WTC11 (cell line): ENCODE measurements around the gene RSPO4.

Experiments
- ATF6 ChIP-seq: sonication (generic); formaldehyde crosslinking; IDR thresholded peaks from 2 replicates; pipeline ENCODE4 v1.8.1; 2023; ENCODE audit warnings: mild to moderate bottlenecking, missing genetic modification reagents
- CREM ChIP-seq: sonication (generic); formaldehyde crosslinking; IDR thresholded peaks from 2 replicates; pipeline ENCODE4 v1.8.1; 2022; ENCODE audit warnings: mild to moderate bottlenecking, missing genetic modification reagents, moderate library complexity
- CTCF ChIP-seq: fragments of 200-600 bp; IDR thresholded peaks from 2 replicates; pipeline ENCODE4 v1.8.0; 2022; ENCODE audit warnings: antibody characterized with exemption
- FOXP1 ChIP-seq: sonication (generic); formaldehyde crosslinking; IDR thresholded peaks from 2 replicates; pipeline ENCODE4 v1.8.0; 2022; ENCODE audit warnings: missing genetic modification reagents, mild to moderate bottlenecking, moderate library complexity, borderline replicate concordance
- TP53 ChIP-seq: sonication (generic); formaldehyde crosslinking; IDR thresholded peaks from 2 replicates; pipeline ENCODE4 v1.8.1; 2023; ENCODE audit warnings: mild to moderate bottlenecking, missing genetic modification reagents
- USF1 ChIP-seq: sonication (generic); formaldehyde crosslinking; IDR thresholded peaks from 2 replicates; pipeline ENCODE4 v1.8.0; 2022; ENCODE audit warnings: mild to moderate bottlenecking, missing genetic modification reagents
- USF2 ChIP-seq: sonication (generic); formaldehyde crosslinking; IDR thresholded peaks from 2 replicates; pipeline ENCODE4 v1.8.1; 2023; ENCODE audit warnings: mild to moderate bottlenecking, missing genetic modification reagents, moderate library complexity

- TF ChIP-seq TP53 (CRISPR knock-in tag) = no peak
- no peak for TF ChIP-seq CTCF
- no peak for TF ChIP-seq USF2 (CRISPR knock-in tag)
- no peak for TF ChIP-seq ATF6 (CRISPR knock-in tag)
- no peak for TF ChIP-seq FOXP1 (CRISPR knock-in tag)
- TF ChIP-seq USF1 (CRISPR knock-in tag) = no peak
- TF ChIP-seq CREM (CRISPR knock-in tag) = no peak
Measured at GRCh38 chr20:910132-910869, 91.8 kb downstream of the RSPO4 start.
